GM18502 (cell line): ENCODE measurements around the gene FOXA3.

Experiments used
- ATAC-seq: cut with Tn5 transposase; IDR thresholded peaks from one replicate; pipeline ENCODE4 v1.9.1; 2021; ENCODE audit warnings: mild to moderate bottlenecking; ENCODE audit not compliant: unreplicated experiment, poor library complexity

FOXA3 gene

DNA sequence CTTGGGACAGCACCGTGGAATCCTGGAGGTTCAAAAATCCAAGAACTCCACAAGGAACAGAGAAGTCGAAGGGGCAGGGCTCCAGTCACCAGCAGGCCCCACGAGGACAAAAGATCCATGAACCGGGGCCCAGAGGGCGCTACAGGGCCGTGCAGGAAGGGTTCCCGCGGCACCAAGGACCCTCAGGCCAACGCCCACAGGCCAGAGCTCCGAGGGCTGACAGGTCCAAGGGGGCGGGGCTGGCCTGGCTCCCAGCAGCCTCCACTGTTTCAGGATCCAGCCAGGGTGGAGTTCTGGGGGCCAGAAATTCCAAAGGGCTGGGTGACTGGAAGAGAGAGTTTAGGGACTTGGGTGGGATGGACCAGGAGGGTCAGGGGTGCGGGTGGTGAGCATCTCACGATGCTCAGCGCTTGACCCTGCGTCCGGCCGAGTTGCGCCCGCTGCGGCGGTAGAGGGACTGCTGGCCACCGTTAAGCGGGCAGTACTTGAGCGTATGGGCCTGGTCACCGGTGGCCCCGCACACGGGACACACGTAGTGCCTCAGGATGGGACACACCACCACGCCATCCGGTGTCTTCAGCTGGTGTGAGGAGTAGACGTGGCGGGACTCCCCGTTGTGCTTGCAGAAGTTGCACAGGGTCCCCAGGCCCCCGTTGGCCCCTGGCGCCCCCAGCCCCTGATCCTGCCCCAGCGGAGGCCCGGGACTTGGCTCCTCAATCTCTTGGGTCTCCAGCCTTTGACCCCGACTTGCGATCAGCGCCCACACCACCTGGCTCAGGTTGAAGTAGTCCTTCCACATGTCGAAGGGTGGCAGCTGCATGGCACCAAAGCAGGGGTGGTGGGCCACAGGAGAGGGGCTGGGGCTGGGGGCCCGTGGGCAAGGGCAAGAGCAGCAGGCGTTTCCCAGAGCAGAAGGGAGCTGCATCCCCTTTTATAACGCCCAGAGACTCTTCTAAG, 50.0 kb downstream of the FOXA3 start, which contains the start of gene NANOS2:
Gene NANOS2, minus strand, starts transcription at position 905 of the 957 bp plus-strand sequence. Its CDS starts 85 bp downstream, at position 820.
- ATAC-seq = no peak

DNA sequence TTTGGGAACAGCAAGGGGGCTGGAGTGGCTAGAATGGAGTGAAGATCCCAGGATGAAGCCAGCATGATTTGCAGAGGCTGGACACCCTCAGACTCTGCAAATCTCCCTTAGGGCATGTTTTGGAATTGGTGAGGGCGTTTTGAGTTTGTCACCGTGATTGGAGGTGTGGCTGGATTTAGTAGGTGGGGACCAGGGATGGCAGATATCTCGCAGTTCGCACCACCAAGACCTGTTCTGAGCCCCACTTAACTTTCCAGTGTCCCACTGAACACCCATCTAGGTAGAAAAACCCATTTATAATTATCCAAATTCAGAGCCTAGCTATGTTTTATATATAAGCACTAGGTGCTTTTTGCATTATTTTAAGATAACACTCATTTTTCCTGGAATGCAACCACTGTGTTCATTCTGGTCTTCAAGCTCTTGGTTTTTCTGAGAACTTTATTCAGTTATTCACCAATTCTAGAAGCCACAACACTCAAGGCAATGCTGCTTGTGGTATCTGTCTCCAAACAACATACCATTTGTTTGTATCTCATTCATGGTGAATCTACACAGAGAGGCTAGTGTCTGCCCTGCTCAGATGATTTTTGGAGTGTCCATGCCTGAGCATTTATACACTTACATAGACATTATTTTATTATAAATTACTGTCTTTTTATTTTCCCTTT, 53.4 kb downstream of the FOXA3 start:
- ATAC-seq = no peak

DNA sequence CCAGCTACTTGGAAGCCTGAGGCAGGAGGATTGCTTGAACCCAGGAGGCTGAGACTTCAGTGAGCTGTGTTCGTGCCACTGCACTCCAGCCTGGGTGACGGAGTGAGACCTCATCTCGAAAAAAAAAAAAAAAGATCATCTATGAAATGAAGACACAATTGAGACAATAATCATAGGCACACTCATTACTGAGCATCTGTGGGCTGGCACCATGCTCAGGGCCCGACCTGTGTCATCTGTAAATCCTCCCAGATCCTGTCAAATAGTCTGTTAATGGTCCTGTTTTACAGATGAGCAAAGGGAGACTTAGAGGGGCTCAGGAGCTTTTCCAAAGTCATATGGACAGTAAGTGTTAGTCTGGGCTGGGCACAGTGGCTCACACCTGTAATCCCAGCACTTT, 54.6 kb downstream of the FOXA3 start:
- ATAC-seq = no peak

DNA sequence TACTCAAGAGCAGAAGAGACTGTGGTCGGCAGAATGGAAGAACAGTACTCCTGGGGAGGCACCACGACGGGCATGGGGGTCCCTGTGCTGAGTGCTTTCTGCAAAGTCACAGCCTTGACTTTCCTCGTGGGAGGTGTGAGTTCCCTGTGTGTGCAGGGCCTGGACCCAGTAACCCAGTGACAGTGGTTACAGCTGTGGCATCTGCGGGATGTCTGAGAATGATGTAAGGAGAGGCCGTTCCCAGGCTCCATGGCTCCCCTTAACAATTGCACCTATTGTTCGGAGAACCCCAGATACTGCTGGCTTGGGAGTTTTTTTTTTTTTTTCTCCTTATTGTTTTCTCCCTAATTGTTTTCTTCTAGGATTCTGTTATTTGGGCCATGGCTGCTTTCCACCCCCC, 55.6 kb downstream of the FOXA3 start:
- no peak for ATAC-seq

DNA sequence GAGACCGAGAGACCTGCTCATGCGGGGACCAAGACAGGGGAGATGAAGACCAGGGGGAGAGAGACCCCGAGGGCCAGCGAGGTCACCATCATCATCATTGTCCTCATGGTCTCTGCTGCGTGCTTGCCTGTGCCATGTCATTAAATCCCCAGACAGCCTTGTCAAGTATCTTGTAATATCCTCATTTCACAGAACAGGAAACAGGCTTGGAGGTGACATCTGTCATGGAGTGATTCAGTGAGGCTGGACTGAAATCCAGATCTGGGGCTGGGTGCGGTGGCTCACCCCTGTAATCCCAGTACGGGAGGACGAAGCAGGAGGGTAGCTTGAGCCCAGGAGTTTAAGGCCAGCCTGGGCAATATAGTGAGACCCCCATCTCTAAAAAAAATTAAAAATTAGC, 56.3 kb downstream of the FOXA3 start:
- ATAC-seq = no peak

DNA sequence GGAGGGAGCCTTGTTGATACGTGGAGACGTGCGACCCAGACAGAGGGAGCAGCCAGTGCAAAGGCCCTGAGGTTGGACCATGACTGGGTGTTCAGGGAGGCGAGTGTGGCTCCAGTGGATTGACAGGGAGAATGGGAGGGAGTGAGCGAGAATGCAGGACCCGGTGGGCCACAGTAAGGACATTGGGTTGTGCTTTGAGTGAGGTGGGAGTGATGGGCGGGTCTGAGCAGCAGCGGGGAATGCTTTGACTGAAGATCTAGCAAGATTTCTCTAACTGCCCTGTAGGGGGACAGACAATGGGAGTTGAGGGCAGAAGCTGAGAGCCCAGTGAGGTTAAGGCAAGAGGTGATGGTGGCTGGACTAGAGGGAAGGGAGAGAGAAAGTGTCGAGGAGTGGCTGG, 58.2 kb downstream of the FOXA3 start:
- no peak for ATAC-seq
